D721Med (cell line): ENCODE results near the gene ELFN1.

Experiments
- DNase-seq: peaks from one replicate; pipeline ENCODE4 v3.0.0; 2011; ENCODE audit warnings: low spot score; ENCODE audit not compliant: insufficient read length
- FAIRE-seq: peaks from 2 replicates; lab custom pipeline; 2011; peaks lifted over from hg19 to GRCh38; lab: Jason Lieb, UNC
- CTCF ChIP-seq: IDR thresholded peaks from 2 replicates; pipeline ENCODE4 v1.5.1; 2012; ENCODE audit warnings: mild to moderate bottlenecking, control low read depth; ENCODE audit not compliant: insufficient read depth; ENCODE audit errors: missing control alignments

The ELFN1 gene

GRCh38 chr7:1653500-1653899 lies 16.6 kb upstream of the ELFN1 start:
- no peak for FAIRE-seq
- DNase-seq, result no peak
- no peak for TF ChIP-seq CTCF

- FAIRE-seq (no peak), DNase-seq (no peak)
- no peak for TF ChIP-seq CTCF
Measured at GRCh38 chr7:1654111-1654510, 16.0 kb upstream of the ELFN1 start.

GRCh38 chr7:1654738-1655475 lies 15.2 kb upstream of the ELFN1 start:
- no peak for TF ChIP-seq CTCF

GRCh38 chr7:1659696-1660095 lies 10.4 kb upstream of the ELFN1 start:
- FAIRE-seq, result no peak
- no peak for TF ChIP-seq CTCF
- DNase-seq, result no peak

More at GRCh38 chr7:1654738-1655475, 15.2 kb upstream of the ELFN1 start:
- DNase-seq, result no peak
- no peak for FAIRE-seq

GRCh38 chr7:1661461-1661860 lies 8.6 kb upstream of the ELFN1 start:
- no peak for FAIRE-seq
- no peak for DNase-seq
- TF ChIP-seq CTCF, result no peak

- DNase-seq (no peak), FAIRE-seq (no peak)
- TF ChIP-seq CTCF, result no peak
Measured at GRCh38 chr7:1662101-1662500, 8.0 kb upstream of the ELFN1 start.

GRCh38 chr7:1662767-1663166 lies 7.3 kb upstream of the ELFN1 start:
- TF ChIP-seq CTCF, result no peak
- DNase-seq (peak; percentile 5), FAIRE-seq (no peak)
